ENCODE data around the gene JPH4. TPM values are rescaled to one million over a fixed set of nuclear protein-coding genes. Genes with fewer than 3 reads are reported as not detected.

The JPH4 gene
- total and polyA plus RNA-seq, 2 donors (not counting 3 experiments of a cell fraction or from before 2014, with no cell fraction given): 0.06 TPM; not detected in 1

DNA sequence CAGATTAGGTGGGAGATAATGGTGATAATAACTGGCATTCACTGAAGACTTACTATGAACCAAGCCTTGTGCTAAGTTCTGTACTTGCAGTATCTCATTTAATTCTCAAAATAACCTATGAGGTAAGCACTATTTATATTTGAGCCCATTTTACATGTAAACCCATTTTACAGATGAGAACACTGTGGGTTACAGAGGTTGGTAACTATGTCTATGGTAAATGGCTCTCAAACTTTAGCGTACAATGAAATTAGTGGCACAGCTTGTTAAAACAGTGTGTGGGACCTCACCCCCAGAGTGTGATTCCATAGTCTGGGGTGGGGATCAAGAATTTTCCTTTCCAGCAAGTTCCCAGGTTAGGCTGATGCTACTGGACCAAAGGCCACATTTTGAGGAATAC, 22.2 kb upstream of the JPH4 start:
- Histone ChIP-seq H3K9me1 (replicated peaks; ENCODE audit: control insufficient read depth, extremely low read depth, insufficient read depth, low read length) (no peaks in the 10 kb centered on the region), H3K4me2 (ENCODE audit: insufficient read depth, low read length) (no peak overlapping the region), H2AFZ (ENCODE audit: low read depth, low read length) (no peak overlapping the region), H3K4me1 (ENCODE audit: control insufficient read depth, extremely low read depth, insufficient read depth, low read length) (no peaks in the 10 kb centered on the region), H3K79me2 (ENCODE audit: control insufficient read depth, insufficient read depth, low read length) (no peaks in the 10 kb centered on the region), H3K27ac (ENCODE audit: insufficient read depth, low read depth, low read length) (no peak overlapping the region), H4K20me1 (replicated peaks; ENCODE audit: control insufficient read depth, extremely low read depth, insufficient read depth, low read length) (no peaks in the 10 kb centered on the region), H3K9me3 (replicated peaks; ENCODE audit: control insufficient read depth, insufficient read depth, low read length) (no peaks in the 10 kb centered on the region), H3K4me3 (replicated peaks in 1 of 3; ENCODE audit: insufficient read depth in 1 of 3, low read depth in 1 of 3, low read length in 3 of 3) (no peak overlapping the region), H3K9ac (replicated peaks; ENCODE audit: extremely low read depth, insufficient read depth, low read length) (no peak overlapping the region), H3K27me3 (ENCODE audit: control insufficient read depth in 2 of 2, insufficient read depth in 2 of 2, low read length in 2 of 2) (no peaks in the 10 kb centered on the region), H3K36me3 (ENCODE audit: control insufficient read depth in 2 of 2, extremely low read depth in 1 of 2, insufficient read depth in 2 of 2, low read length in 2 of 2) (no peaks in the 10 kb centered on the region)
- ChIA-PET POLR2A (no interaction called here), CTCF (interaction anchor here (1.8 kb wide), 1 partner anchor 12 kb away, joined by 7 read pairs; no protein-coding TSS in a partner anchor)
- TF ChIP-seq, protein P1, sequence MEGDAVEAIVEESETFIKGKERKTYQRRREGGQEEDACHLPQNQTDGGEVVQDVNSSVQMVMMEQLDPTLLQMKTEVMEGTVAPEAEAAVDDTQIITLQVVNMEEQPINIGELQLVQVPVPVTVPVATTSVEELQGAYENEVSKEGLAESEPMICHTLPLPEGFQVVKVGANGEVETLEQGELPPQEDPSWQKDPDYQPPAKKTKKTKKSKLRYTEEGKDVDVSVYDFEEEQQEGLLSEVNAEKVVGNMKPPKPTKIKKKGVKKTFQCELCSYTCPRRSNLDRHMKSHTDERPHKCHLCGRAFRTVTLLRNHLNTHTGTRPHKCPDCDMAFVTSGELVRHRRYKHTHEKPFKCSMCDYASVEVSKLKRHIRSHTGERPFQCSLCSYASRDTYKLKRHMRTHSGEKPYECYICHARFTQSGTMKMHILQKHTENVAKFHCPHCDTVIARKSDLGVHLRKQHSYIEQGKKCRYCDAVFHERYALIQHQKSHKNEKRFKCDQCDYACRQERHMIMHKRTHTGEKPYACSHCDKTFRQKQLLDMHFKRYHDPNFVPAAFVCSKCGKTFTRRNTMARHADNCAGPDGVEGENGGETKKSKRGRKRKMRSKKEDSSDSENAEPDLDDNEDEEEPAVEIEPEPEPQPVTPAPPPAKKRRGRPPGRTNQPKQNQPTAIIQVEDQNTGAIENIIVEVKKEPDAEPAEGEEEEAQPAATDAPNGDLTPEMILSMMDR (IDR thresholded peaks at IDR 0.05; ENCODE audit: extremely low read depth in 1 of 2, insufficient read depth in 1 of 2, low read depth in 1 of 2, low read length in 2 of 2): no peak
- TF ChIP-seq EZH2 (IDR thresholded peaks at IDR 0.05; ENCODE audit: borderline replicate concordance, low read depth, low read length, severe bottlenecking): no peak
- TF ChIP-seq GATA2 (IDR thresholded peaks at IDR 0.05; ENCODE audit: insufficient read depth, insufficient read length, low read depth, low read length): no peak
- TF ChIP-seq MYC (IDR thresholded peaks at IDR 0.05; ENCODE audit: low read depth, low read length): no peak
- TF ChIP-seq FOS (IDR thresholded peaks at IDR 0.05; ENCODE audit: borderline replicate concordance, insufficient read depth, low read length): no peak
- TF ChIP-seq MAX (IDR thresholded peaks at IDR 0.05; ENCODE audit: insufficient read depth, insufficient read length): no peak
- no peak for TF ChIP-seq POLR2AphosphoS5 (IDR thresholded peaks at IDR 0.05; ENCODE audit: insufficient read depth, low read depth, low read length)
- no peak for TF ChIP-seq JUN (IDR thresholded peaks at IDR 0.05; ENCODE audit: borderline replicate concordance, insufficient read depth, insufficient read length, low read depth)
- TF ChIP-seq POLR2A (IDR thresholded peaks at IDR 0.05; ENCODE audit: low read depth, low read length): no peak
- DNase-seq (ENCODE audit: low read depth, low spot score): no peak
- FAIRE-seq: no peak
- intact Hi-C loops (cut with micrococcal nuclease) (no loop called here), dilution Hi-C loops (cut with MboI; ENCODE audit: extremely low pct_ligation_motif_present, low sequenced_read_pairs) (no loop called here)
- no TSS peak for BruUV-seq (replicated peaks)
